Activated T-cell treated with anti-CD3 and anti-CD28 coated beads for 4 hours (primary cell): ENCODE data around the gene OR5A2.
"Not testable (repeated sequence)": the region's sequence is repeated elsewhere in the genome, so short reads cannot be mapped to it uniquely, and the experiment has no call there.

Experiments used
- DNase-seq: peaks from one replicate; pipeline ENCODE4 v3.0.0-alpha.2; 2020

Gene OR5A2

GRCh38 chr11:59426361-59427067 is at the start of gene OR5A2:
OR5A2 (minus strand) TSS chr11:59426413; CDS start chr11:59422953, 3,460 bp downstream.
- DNase-seq, result no peak

GRCh38 chr11:59475176-59475575 is 49.0 kb upstream of the OR5A2 start:
- DNase-seq, result no peak

GRCh38 chr11:59473015-59473414 is 46.8 kb upstream of the OR5A2 start, which contains the start of gene OR4D10:
OR4D10 (plus strand) TSS chr11:59473315; CDS start chr11:59477430, 4,115 bp downstream.
- no peak for DNase-seq

- no peak for DNase-seq
Observed at GRCh38 chr11:59463190-59463641, 37.0 kb upstream of the OR5A2 start.

- DNase-seq, result no peak
Observed at GRCh38 chr11:59459916-59460315, 33.7 kb upstream of the OR5A2 start.

GRCh38 chr11:59456661-59457060 is 30.4 kb upstream of the OR5A2 start, which contains the start of gene OR4D6:
OR4D6 (plus strand) TSS chr11:59456961; CDS start chr11:59456961, 0 bp downstream.
- DNase-seq, result no peak

GRCh38 chr11:59448484-59448883 is 22.3 kb upstream of the OR5A2 start:
- DNase-seq, result no peak

- not testable (repeated sequence) for DNase-seq
Observed at GRCh38 chr11:59445624-59446023, 19.4 kb upstream of the OR5A2 start.

GRCh38 chr11:59437770-59438169 is 11.6 kb upstream of the OR5A2 start:
- no peak for DNase-seq

GRCh38 chr11:59436169-59436568 is 10.0 kb upstream of the OR5A2 start, which contains the start of gene OR5A1:
OR5A1 (plus strand) TSS chr11:59436469; CDS start chr11:59443169, 6,700 bp downstream.
- no peak for DNase-seq

GRCh38 chr11:59429924-59430516 is 3.8 kb upstream of the OR5A2 start:
- peak; percentile 31 for DNase-seq

- DNase-seq, result no peak
Observed at GRCh38 chr11:59427068-59427382, 812 bp upstream of the OR5A2 start.

- DNase-seq, result no peak
Observed at GRCh38 chr11:59425131-59425530, 1.1 kb downstream of the OR5A2 start.

- no peak for DNase-seq
Observed at GRCh38 chr11:59423835-59424234, 2.4 kb downstream of the OR5A2 start.

GRCh38 chr11:59418156-59418555 is 8.1 kb downstream of the OR5A2 start:
- no peak for DNase-seq

- no peak for DNase-seq
Observed at GRCh38 chr11:59417023-59417422, 9.2 kb downstream of the OR5A2 start.

GRCh38 chr11:59416613-59417012 is 9.6 kb downstream of the OR5A2 start:
- no peak for DNase-seq

- DNase-seq, result no peak
Observed at GRCh38 chr11:59415111-59415510, 11.1 kb downstream of the OR5A2 start.

GRCh38 chr11:59413646-59414045 is 12.6 kb downstream of the OR5A2 start:
- no peak for DNase-seq

GRCh38 chr11:59403546-59403945 is 22.7 kb downstream of the OR5A2 start:
- DNase-seq, result no peak

GRCh38 chr11:59401262-59401552 is 25.0 kb downstream of the OR5A2 start:
- no peak for DNase-seq

GRCh38 chr11:59400461-59401261 is 25.6 kb downstream of the OR5A2 start:
- no peak for DNase-seq

GRCh38 chr11:59394186-59394585 is 32.0 kb downstream of the OR5A2 start:
- no peak for DNase-seq
